HEK293T (cell line): ENCODE results near the gene UPP2.

Experiments
- BHLHE40 ChIP-seq: fragments of 450-650 bp; IDR thresholded peaks from 2 replicates; pipeline ENCODE4 v1.6.1; 2016; ENCODE audit warnings: mild to moderate bottlenecking, moderate library complexity, borderline replicate concordance
- ELF4 ChIP-seq: fragments of 450-650 bp; IDR thresholded peaks from 2 replicates; pipeline ENCODE4 v1.6.1; 2017; ENCODE audit warnings: antibody characterized with exemption
- FOXA1 ChIP-seq: fragments of 450-650 bp; IDR thresholded peaks from 2 replicates; pipeline ENCODE4 v1.6.1; 2016; ENCODE audit warnings: mild to moderate bottlenecking
- FOXK2 ChIP-seq: fragments of 450-650 bp; IDR thresholded peaks from 2 replicates; pipeline ENCODE4 v1.6.1; 2016; ENCODE audit warnings: mild to moderate bottlenecking
- FOXM1 ChIP-seq: fragments of 450-650 bp; IDR thresholded peaks from 2 replicates; pipeline ENCODE4 v1.6.1; 2017; ENCODE audit warnings: mild to moderate bottlenecking, borderline replicate concordance
- HDGF ChIP-seq: fragments of 450-650 bp; IDR thresholded peaks from 2 replicates; pipeline ENCODE4 v1.6.1; 2017; ENCODE audit warnings: antibody characterized with exemption, borderline replicate concordance
- NFRKB ChIP-seq: fragments of 450-650 bp; IDR thresholded peaks from 2 replicates; pipeline ENCODE4 v1.6.1; 2016; ENCODE audit warnings: mild to moderate bottlenecking, moderate library complexity
- PKNOX1 ChIP-seq: fragments of 450-650 bp; IDR thresholded peaks from 2 replicates; pipeline ENCODE4 v1.6.1; 2016
- SP1 ChIP-seq: fragments of 450-650 bp; IDR thresholded peaks from 2 replicates; pipeline ENCODE4 v1.6.1; 2017
- SUZ12 ChIP-seq: fragments of 450-650 bp; IDR thresholded peaks from 2 replicates; pipeline ENCODE4 v1.6.1; 2016; ENCODE audit warnings: mild to moderate bottlenecking
- TARDBP ChIP-seq: fragments of 450-650 bp; IDR thresholded peaks from 2 replicates; pipeline ENCODE4 v1.6.1; 2016

GRCh38 chr2:158066046-158066713 is 35.5 kb upstream of the UPP2 start:
- TF ChIP-seq ELF4 (no peak), SP1 (no peak), SUZ12 (no peak), FOXK2 (no peak), FOXM1 (no peak), NFRKB (no peak), PKNOX1 (no peak), TARDBP (no peak), BHLHE40 (no peak), FOXA1 (no peak), HDGF (no peak)
